G401 (cell line): ENCODE data around the gene RBM28. TPM values are rescaled to one million over a fixed set of nuclear protein-coding genes. Genes with fewer than 3 reads are reported as not detected.

Source experiments
- DNase-seq: peaks from one replicate; pipeline ENCODE4 v3.0.0-alpha.2; 2015; ENCODE audit warnings: low spot score
- in situ Hi-C: cut with HindIII; loops from 2 replicates; pipeline ENCODE4 v1.10.0; 2016; ENCODE audit warnings: low sequenced_read_pairs, mixed read lengths
- total RNA-seq: library from RNA; depleted of rRNA; stranded (reverse); fragments of >200 nt; shearing (Covaris generic); gene quantifications from 2 replicates; pipeline ENCODE4 v1.2.3, GENCODE V29; 2014

RBM28 gene
- total RNA-seq, 1 experiment from 2014 or later = 58.3 TPM

DNA sequence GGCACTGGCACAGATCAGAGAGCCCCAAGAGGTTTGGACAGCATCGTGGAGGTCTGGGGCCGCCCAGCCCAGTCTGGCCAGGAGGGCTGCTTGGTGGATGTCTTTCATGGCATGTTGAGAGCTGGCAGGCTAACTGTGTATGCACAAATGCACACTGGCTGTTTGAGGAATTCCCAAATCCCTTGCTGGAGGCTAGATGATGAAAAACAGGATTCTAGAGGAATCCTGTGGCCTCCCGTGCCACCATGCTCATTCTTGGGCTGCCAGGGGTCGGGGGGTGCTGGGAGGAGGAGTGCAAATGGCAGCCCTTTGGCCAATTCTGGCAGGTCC, 76.1 kb downstream of the RBM28 start:
- in situ Hi-C loops = no loop called here
- no peak for DNase-seq

DNA sequence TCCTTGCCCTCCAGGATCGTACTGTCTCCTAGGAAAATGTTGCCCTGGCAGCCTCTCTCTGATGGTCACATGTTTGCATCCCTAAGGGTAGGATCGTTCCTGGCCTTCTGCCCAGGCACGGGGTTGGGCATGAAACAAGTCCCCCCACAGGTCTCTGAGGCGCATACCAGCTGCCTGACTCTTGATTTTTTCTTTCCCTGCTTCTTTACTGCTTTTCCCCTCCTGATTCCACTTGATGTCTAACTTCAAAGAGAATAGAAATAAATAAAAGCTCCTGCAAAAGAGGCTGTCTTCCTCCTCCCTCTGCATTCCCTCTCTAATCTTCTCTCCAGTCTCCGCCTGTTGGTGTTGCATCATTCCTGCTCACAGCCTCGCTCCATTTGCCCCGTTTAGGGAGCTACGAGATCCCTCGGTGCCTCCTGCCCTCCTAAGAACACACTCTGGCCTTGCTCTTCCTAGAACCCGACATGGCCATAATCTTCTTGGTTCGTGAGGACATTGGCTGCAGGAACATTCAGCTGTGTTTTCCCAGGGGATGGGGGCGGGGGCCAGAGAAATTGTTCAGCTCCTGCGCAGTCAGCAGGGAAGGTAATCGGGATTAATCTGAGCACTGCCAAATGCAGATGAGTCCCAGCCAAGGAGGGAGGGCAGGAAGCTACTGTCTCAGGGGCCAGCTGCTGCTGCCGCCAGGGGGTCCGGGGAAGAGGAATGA, 76.7 kb downstream of the RBM28 start:
- in situ Hi-C loops = no loop called here
- peak; percentile 83 for DNase-seq

DNA sequence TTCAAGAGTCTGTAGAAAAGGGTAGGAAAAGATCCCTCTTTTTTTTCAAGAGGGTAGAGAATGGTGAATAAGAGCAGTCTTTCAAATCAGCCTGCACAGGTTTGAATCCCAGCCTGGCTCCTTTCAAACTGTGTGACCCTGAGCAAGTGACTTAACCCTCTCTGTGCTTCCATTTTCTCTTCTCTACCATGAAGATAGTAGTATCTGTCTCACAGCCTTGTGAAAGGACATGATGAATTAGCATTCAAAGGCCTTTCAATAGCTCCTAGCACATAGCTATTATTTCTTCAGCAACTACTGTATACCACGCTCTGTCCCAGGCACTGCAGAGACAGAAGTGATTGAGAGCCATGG, 77.2 kb downstream of the RBM28 start:
- in situ Hi-C loops = no loop called here
- DNase-seq = no peak

DNA sequence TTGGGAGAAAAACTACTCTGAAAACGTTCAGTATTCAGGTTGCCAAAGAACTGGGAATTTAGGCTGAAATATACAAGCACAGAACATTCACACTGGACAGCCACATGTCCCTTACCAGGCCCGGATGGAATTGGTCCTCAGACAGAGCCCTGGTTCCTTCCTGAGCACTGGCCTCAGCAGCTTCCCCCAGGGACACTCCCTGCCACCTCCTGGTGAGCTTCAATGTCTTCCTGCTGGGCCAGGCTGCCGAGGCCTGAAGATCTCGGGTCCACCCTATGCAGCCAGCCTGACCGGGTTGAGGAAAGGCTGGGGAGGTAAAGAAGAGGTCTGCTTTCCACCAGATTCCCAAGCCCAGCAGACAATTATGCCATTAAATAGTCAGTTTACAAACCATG, 77.8 kb downstream of the RBM28 start:
- DNase-seq = no peak
- in situ Hi-C loops = no loop called here

DNA sequence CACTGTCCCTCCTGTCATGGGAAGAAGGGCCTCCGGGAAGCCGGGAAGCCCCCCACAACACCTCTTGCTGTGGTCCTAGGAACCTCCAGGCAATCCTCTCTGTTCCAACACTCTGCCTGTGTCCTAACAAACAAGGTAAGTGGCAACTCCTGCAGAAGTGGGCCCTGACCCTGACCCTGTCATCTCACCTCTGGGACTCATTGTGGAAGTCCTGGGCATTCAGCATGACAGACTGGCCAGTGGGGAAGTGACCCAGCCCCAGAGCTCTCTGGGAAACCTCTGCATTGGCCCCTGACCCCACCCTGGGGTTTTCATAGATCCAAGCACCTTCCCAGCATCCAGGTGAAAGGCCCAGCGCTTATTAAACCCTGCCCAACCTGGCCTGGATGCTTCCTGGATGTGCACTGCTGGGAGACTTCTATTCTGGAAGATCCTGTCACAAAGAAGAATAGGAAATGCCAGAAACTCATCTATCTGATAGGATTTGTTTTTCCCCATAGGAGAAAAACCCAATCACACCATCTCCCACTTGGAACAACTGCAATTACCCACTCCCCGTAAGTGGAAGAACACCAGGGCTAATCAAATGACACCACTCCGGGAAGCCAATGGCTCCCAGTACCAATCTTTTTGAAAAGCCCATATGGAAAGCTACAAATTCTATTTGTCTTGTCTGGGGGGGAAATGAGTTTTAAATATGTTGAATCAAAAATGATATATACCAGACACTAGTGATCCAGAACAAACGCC, 78.4 kb downstream of the RBM28 start:
- no peak for DNase-seq
- in situ Hi-C loops = no loop called here

DNA sequence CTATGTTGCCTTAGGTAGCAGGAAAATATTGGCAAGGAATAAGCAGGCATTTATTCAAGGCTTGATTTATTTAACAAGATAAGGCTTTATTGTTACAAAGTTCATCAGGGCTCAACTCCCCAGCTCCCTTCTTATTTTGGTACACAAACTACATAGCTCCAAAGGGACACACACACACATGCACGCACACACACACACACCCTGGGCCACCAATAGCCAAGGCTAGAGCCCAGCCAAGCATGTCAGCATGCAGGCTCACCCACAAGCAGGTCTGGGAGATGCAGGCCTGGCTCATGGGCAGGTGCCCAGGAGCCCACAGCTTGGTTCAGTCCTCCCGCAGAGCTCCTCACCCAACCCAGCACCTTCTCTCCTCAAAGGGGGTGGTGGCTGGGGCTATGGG, 79.2 kb downstream of the RBM28 start:
- in situ Hi-C loops = no loop called here

DNA sequence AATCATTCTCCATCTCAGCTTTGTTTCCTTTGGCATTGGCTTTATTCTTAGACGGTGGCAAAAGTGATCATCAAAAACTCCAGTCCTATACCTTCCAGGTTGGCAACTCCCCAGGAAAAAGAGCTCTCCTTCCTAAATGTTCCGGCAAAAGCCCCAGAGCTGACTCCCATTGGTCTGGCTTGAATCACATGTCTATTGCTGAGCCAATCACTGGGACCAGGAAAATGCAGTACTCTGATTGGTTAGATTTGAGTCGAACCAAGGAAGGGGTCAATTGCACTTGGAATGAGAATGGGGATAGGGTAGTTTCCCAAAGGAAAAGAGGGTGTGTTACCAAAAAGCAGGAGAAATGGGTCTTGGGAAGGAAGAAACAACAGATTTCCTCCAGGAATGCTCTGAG, 80.3 kb downstream of the RBM28 start:
- no peak for DNase-seq
- in situ Hi-C loops = no loop called here

More for the DNA sequence above, 79.2 kb downstream of the RBM28 start:
- no peak for DNase-seq

DNA sequence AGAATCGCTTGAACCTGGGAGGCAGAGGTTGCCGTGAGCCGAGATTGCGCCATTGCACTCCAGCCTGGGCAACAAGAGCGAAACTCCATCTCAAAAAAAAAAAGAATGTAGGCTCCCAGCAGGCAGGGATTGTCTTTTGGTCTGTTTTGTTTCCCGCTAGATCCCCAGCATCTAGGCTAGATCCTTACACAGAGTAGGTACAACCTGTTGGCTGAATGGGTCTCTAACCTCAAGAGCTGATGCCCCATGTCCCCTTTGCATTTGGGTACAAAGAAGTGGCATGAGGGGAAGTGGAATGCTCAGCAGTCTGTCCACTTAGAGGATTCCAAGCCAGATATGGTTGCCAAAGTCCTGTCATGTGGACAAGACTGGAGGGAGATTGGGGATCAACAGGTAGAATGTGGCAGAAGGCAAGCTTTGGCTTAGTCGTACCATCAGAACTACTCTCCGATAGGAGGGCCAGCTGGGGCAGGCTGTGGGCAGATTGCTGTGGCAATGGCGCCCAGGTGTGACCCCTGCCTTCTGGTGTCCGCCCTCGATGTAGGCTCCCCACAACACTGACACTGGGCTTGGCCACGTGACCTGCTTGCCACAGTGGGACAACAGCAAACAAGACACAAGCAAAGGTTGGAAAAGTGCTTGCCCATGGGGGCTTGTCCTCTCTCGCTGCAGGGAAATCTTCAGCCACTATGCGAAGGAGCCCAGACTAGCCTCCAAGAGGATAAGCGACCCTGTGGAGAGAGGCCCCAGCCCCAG, 81.3 kb downstream of the RBM28 start:
- in situ Hi-C loops = no loop called here
- no peak for DNase-seq

DNA sequence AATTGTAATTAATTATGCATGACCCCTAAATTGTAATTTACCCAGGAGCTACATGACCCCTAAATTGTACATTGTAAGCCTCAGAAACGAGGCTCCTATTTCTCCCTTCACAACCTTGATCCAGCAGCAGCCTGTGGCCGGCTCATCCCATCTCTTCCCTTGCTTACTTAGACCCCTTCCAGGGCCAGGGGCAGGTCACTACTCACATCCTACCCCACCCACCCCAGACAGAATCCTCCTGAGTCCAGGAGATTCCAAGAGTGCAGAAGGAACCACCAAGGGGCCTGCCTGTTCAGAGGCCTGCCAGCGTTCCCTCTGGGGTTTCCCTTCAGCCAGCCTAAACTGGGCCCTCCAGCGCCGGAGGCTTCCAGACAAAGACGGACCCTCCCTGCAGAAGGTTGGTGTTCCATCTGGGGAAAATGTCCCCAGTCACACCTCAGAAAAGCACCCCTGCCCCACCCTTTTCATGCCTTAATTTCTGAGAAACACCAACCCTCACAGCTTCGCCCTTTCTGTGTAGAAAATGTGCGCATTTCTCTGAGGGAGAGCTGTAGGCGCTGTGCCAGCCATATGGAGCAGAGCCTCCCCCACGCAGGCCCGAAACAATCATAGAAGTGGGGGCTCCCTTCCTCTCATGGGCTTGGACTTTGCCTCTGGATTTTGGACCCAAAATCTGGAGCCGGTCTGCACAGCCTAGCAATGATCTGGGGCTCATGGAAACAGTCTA, 83.5 kb downstream of the RBM28 start:
- in situ Hi-C loops = no loop called here
- no peak for DNase-seq

DNA sequence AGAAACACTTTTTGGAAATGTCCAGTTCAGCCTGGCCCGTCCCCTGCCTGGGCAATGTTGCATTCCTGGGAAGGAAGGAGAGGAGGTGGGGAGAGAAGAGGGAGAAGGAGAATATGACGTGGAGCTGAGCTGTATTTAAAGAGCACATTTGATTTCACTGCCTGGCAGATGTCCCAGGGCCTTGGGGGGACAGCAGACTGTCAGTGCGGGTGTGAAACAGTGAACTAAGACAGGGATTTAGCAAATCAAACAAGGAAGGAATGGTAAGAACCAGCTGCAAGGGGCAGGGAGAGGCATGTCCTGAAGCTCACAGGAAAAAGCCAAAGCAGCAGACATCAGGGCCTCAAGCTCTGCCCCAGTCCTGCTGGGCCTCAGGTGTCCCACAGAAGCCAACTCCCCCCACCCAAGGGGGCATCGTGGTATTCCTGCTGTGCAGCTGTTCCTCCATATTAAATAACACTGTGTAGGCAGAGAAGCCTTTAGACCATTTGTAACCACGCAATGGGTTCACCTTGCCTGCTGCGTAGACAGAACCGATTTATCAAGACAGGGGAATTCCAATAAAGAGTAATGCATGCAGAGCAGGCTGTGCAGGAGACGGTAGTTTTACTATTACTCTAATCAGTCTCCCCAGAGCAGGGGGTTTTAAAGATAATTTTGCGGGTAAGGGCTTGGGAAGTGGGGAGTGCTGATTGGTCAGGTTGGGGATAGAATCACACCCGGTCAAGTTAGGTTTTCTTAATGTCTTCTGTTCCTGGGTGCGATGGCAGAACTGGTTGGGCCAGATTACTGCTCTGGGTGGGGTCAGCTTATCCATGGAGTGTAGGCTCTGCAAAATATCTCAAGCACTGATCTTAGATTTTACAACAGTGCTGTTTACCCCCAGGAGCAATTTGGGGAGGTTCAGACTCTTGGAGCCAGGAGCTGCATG, 84.3 kb downstream of the RBM28 start:
- in situ Hi-C loops = no loop called here

DNA sequence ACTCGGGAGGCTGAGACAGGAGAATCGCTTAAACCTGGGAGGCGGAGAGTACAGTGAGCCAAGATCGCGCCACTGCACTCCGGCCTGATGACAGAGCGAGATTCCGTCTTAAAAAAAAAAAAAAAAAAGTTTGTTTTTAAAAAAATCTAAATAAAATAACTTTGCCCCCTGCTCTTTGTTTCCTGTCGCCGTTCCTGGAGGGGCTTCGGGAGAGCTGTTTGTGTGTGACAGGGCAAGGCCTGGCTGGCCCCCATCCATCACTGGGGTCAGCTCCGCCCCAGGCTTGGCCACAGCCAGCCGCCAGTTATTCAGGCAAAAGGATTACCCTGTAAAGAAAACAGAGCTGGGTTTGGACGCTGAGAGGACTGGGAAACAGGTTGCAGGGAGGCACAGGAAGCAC, 86.2 kb downstream of the RBM28 start:
- no peak for DNase-seq
- in situ Hi-C loops = no loop called here

More for the DNA sequence above, 84.3 kb downstream of the RBM28 start:
- no peak for DNase-seq

DNA sequence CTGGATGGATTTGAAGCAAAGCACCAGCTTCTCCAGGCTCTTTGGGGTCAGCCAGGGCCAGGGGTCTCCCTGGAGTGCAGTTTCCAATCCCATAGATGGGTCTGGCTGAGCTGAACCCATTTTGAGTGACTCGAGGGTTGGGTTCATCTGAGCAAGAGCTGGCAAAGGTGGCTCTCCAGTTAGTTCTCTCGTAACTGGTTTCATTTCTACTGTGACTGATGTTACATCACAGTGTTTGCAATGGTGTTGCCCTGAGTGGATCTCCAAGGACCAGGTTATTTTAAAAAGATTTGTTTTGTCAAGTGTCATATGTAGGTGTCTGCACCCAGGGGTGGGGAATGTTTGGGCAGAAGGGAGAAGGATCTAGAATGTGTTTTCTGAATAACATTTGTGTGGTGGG, 88.4 kb downstream of the RBM28 start:
- in situ Hi-C loops = no loop called here

DNA sequence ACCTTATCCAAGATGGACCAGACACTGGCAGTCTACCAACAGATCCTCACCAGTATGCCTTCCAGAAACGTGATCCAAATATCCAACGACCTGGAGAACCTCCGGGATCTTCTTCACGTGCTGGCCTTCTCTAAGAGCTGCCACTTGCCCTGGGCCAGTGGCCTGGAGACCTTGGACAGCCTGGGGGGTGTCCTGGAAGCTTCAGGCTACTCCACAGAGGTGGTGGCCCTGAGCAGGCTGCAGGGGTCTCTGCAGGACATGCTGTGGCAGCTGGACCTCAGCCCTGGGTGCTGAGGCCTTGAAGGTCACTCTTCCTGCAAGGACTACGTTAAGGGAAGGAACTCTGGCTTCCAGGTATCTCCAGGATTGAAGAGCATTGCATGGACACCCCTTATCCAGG, 89.2 kb downstream of the RBM28 start:
- no peak for DNase-seq
- in situ Hi-C loops = no loop called here

More for the DNA sequence above, 88.4 kb downstream of the RBM28 start:
- DNase-seq = no peak

DNA sequence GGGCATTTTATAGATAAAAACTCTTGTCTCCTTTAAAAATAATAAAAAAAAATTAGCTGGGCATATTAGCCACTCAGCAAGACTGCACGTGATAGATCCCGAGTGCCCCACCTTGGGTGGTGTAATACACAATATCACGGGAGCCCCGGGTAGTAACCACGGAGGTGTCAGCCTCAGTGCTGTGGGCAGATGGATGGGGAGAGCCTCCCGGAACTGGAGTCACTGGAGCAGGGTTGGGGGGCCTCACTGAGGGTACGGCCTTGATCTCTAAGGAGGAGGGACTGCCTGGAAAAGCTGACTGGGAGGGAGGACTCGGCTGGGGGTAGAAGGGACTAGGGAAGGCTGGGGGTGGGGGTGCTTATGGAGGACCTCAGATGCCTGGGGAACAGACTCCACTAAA, 90.0 kb downstream of the RBM28 start:
- no peak for DNase-seq
- in situ Hi-C loops = no loop called here

DNA sequence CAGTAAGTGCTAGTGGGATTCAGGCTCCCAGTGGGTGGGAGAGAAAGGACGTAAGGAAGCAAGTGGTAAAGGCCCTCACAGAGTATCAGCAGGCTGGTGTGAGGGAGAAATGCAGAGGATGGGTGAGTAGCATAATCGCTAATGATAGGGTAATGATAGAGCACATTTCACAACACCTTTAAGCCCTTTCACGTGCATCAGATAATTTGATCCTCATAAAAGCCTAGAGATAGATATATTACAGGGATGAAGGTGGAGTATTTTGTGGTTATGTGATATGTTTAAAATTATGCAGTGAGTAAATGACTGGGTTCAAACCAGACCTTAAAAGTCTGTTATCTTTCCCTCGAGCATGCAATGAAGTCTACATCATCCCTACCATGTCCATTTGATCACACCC, 92.4 kb downstream of the RBM28 start:
- in situ Hi-C loops = no loop called here
- no peak for DNase-seq
